Measurements from ENCODE around the gene BET1L.

The BET1L gene

GRCh38 chr11:208917-209260 is 1.7 kb upstream of the BET1L start:
- H3K27me3 ChIP-seq: no peaks in the 10 kb centered on the region
- H3K4me1 ChIP-seq: peaks cover 12 to 55% (median 46%) of the 10 kb centered on the region in 4 donors
- no peaks in the 10 kb centered on the region for H3K9me3 ChIP-seq
- intact Hi-C loops (cut with DNase I; ENCODE audit: low total_unique reads): loop anchor here (5.0 kb wide), 1 partner anchor 238 kb away; no protein-coding TSS in a partner anchor
- no peak for TF ChIP-seq CTCF (IDR thresholded peaks at IDR 0.05)
- H3K27ac ChIP-seq: peak overlapping the region; percentile 96 to 97
- DNase-seq: no peak
- peak overlapping the region; percentile 93 to 97 for H3K4me3 ChIP-seq
- peaks cover 43 to 66% (median 58%) of the 10 kb centered on the region in 3 donors for H3K36me3 ChIP-seq

GRCh38 chr11:208181-208916 is 1.1 kb upstream of the BET1L start:
- intact Hi-C loops (cut with DNase I; ENCODE audit: low total_unique reads): loop anchor here (5.0 kb wide), 1 partner anchor 239 kb away; no protein-coding TSS in a partner anchor
- TF ChIP-seq CTCF (IDR thresholded peaks at IDR 0.05): no peak
- peak overlapping the region; percentile 96 to 97 for H3K27ac ChIP-seq
- H3K36me3 ChIP-seq: peaks cover 43 to 66% (median 58%) of the 10 kb centered on the region in 3 donors
- DNase-seq: peak; percentile 75 to 91
- H3K9me3 ChIP-seq: no peaks in the 10 kb centered on the region
- peak overlapping the region; percentile 93 to 97 for H3K4me3 ChIP-seq
- peaks cover 12 to 60% (median 52%) of the 10 kb centered on the region in 4 donors for H3K4me1 ChIP-seq
- no peaks in the 10 kb centered on the region for H3K27me3 ChIP-seq

GRCh38 chr11:207863-208180 is 623 bp upstream of the BET1L start:
- Histone ChIP-seq H3K27ac (peak overlapping the region; percentile 96 to 97), H3K4me1 (peaks cover 12 to 62% (median 53%) of the 10 kb centered on the region in 4 donors), H3K36me3 (peaks cover 40 to 66% (median 58%) of the 10 kb centered on the region in 3 donors), H3K9me3 (no peaks in the 10 kb centered on the region), H3K27me3 (no peaks in the 10 kb centered on the region), H3K4me3 (peak overlapping the region; percentile 93 to 97)
- intact Hi-C loops (cut with DNase I; ENCODE audit: low total_unique reads): loop anchor here (5.0 kb wide), 1 partner anchor 239 kb away; no protein-coding TSS in a partner anchor
- no peak for TF ChIP-seq CTCF (IDR thresholded peaks at IDR 0.05)
- DNase-seq: peak in 1 of 2 donors; percentile 78

GRCh38 chr11:206526-207207 is 532 bp downstream of the BET1L start:
- peaks cover 12 to 59% (median 53%) of the 10 kb centered on the region in 4 donors for H3K4me1 ChIP-seq
- intact Hi-C loops (cut with DNase I; ENCODE audit: low total_unique reads): loop anchor here (5.0 kb wide), 1 partner anchor 241 kb away; no protein-coding TSS in a partner anchor
- peak overlapping the region; percentile 93 to 97 for H3K4me3 ChIP-seq
- no peak for TF ChIP-seq CTCF (IDR thresholded peaks at IDR 0.05)
- peaks cover 29 to 66% (median 47%) of the 10 kb centered on the region in 3 donors for H3K36me3 ChIP-seq
- H3K27me3 ChIP-seq: no peaks in the 10 kb centered on the region
- H3K27ac ChIP-seq: peak overlapping the region; percentile 96 to 97
- no peaks in the 10 kb centered on the region for H3K9me3 ChIP-seq
- peak in 1 of 2 donors; percentile 76 for DNase-seq

GRCh38 chr11:206002-206384 is 1.2 kb downstream of the BET1L start:
- Histone ChIP-seq H3K27ac (peak overlapping the region; percentile 96 to 97), H3K9me3 (no peaks in the 10 kb centered on the region), H3K36me3 (peaks cover 27 to 66% (median 41%) of the 10 kb centered on the region in 3 donors), H3K4me1 (peaks cover 12 to 55% (median 51%) of the 10 kb centered on the region in 4 donors), H3K27me3 (no peaks in the 10 kb centered on the region), H3K4me3 (peak overlapping the region; percentile 93 to 97)
- intact Hi-C loops (cut with DNase I; ENCODE audit: low total_unique reads): loop anchor here (5.0 kb wide), 1 partner anchor 241 kb away; no protein-coding TSS in a partner anchor
- TF ChIP-seq CTCF (IDR thresholded peaks at IDR 0.05): no peak
- DNase-seq: no peak
